B cell (primary cell): ENCODE data around the gene ING5. TPM values are rescaled to one million over a fixed set of nuclear protein-coding genes. Genes with fewer than 3 reads are reported as not detected.

Experiments
- ATAC-seq: fragments of 200-7000 bp; cut with Tn5 transposase; one replicate; pipeline ENCODE4 v1.10.0; 2021; ENCODE audit warnings: low read depth, mild to moderate bottlenecking, moderate number of reproducible peaks, moderate library complexity
- CTCF ChIA-PET: fragments of 350-600 bp; sonication (Branson Sonifier 250); formaldehyde crosslinking; loops from one replicate; lab custom pipeline; 2021; ENCODE audit warnings: antibody characterized with exemption, inconsistent platforms; lab: Charles Lee
- POLR2A ChIA-PET: fragments of 350-600 bp; sonication (Branson Sonifier 250); formaldehyde crosslinking; loops from one replicate; lab custom pipeline; 2021; ENCODE audit warnings: antibody characterized with exemption; lab: Charles Lee
- DNase-seq: peaks from one replicate; pipeline ENCODE4 v3.0.0; 2013
- H2AFZ ChIP-seq: 2 replicates; pipeline ENCODE4 v1.6.1; 2012; ENCODE audit warnings: mild to moderate bottlenecking, low read depth, low read length; ENCODE audit not compliant: insufficient read depth, poor library complexity, severe bottlenecking
- H3K27ac ChIP-seq, 2 donors: 1 replicate in 1 of 2; 2 replicates in 1 of 2; pipeline ENCODE4 v1.5.1; 2012 to 2013; ENCODE audit warnings: low read length in 2 of 2, mild to moderate bottlenecking in 2 of 2, moderate library complexity in 1 of 2
- H3K27me3 ChIP-seq, 4 experiments: fragments of 200-600 bp in 1 of 4; sonication (generic) in 1 of 4; replicated peaks in 1 of 4; 1 replicate in 2 of 4; 2 replicates in 2 of 4; pipeline versions ENCODE4 v1.6.1 to v1.7.0; 2013 to 2016; ENCODE audit warnings: low read length in 3 of 4, mild to moderate bottlenecking in 2 of 4, mixed read lengths in 1 of 4, moderate library complexity in 1 of 4; ENCODE audit not compliant: insufficient read depth in 4 of 4, control insufficient read depth in 3 of 4; ENCODE audit errors: control extremely low read depth in 1 of 4
- H3K36me3 ChIP-seq, 2 experiments: replicated peaks in 1 of 2; 1 replicate in 1 of 2; 2 replicates in 1 of 2; pipeline versions ENCODE4 v1.6.1 to v1.7.1; 2013; ENCODE audit warnings: low read length in 1 of 2; ENCODE audit not compliant: insufficient read depth in 2 of 2, control insufficient read depth in 1 of 2; ENCODE audit errors: control extremely low read depth in 1 of 2, extremely low read depth in 1 of 2
- H3K4me1 ChIP-seq, 2 donors: fragments of 200-600 bp in 1 of 2; sonication (generic) in 1 of 2; 1 replicate in 1 of 2; 2 replicates in 1 of 2; pipeline versions ENCODE4 v1.5.1 to v1.6.1; 2013 to 2017; ENCODE audit warnings: low read length in 2 of 2; ENCODE audit not compliant: control insufficient read depth in 2 of 2, insufficient read depth in 2 of 2
- H3K4me2 ChIP-seq: replicated peaks from 2 replicates; pipeline ENCODE3; 2012; ENCODE audit warnings: mild to moderate bottlenecking, low read depth, low read length; ENCODE audit not compliant: poor library complexity, severe bottlenecking
- H3K4me3 ChIP-seq, 5 experiments: fragments of 200-600 bp in 1 of 5; sonication (generic) in 1 of 5; 1 replicate in 3 of 5; 2 replicates in 2 of 5; pipeline versions ENCODE4 v1.5.1 to v1.7.0; 2011 to 2016; ENCODE audit warnings: low read length in 4 of 5, mild to moderate bottlenecking in 4 of 5, low read depth in 2 of 5, control low read depth in 1 of 5, moderate library complexity in 1 of 5; ENCODE audit not compliant: insufficient read depth in 1 of 5; ENCODE audit errors: control extremely low read depth in 1 of 5, extremely low read depth in 1 of 5
- H3K79me2 ChIP-seq: fragments of 200-600 bp; sonication (generic); one replicate; pipeline ENCODE4 v1.6.0; 2016; ENCODE audit warnings: low read length; ENCODE audit not compliant: control insufficient read depth, insufficient read depth
- H3K9ac ChIP-seq: fragments of 200-600 bp; sonication (generic); 2 replicates; pipeline ENCODE4 v1.6.1; 2017; ENCODE audit warnings: mild to moderate bottlenecking, low read length, moderate library complexity
- H3K9me3 ChIP-seq, 3 donors: one replicate each; pipeline versions ENCODE4 v1.6.1 to v1.7.1; 2013; ENCODE audit warnings: low read length in 2 of 3; ENCODE audit not compliant: control insufficient read depth in 2 of 3, insufficient read depth in 1 of 3; ENCODE audit errors: control extremely low read depth in 1 of 3
- H4K20me1 ChIP-seq: 2 replicates; pipeline ENCODE4 v1.6.0; 2012; ENCODE audit warnings: mild to moderate bottlenecking, low read length; ENCODE audit not compliant: insufficient read depth, control insufficient read depth, poor library complexity, severe bottlenecking
- H3K27ac Mint-ChIP-seq: one replicate; pipeline ENCODE4 v1.8.0; 2021; ENCODE audit warnings: mixed read lengths
- H3K27me3 Mint-ChIP-seq: one replicate; pipeline ENCODE4 v1.8.0; 2021; ENCODE audit warnings: mixed read lengths
- H3K4me1 Mint-ChIP-seq: one replicate; pipeline ENCODE4 v1.8.0; 2021; ENCODE audit warnings: mixed read lengths
- H3K4me3 Mint-ChIP-seq: one replicate; pipeline ENCODE4 v1.8.0; 2021; ENCODE audit warnings: mixed read lengths
- H3K9me3 Mint-ChIP-seq: one replicate; pipeline ENCODE4 v1.8.0; 2022; ENCODE audit warnings: mixed read lengths; ENCODE audit not compliant: insufficient read depth
- EZH2 ChIP-seq: IDR thresholded peaks from 2 replicates; pipeline ENCODE4 v1.6.1; 2012; ENCODE audit warnings: borderline replicate concordance, low read depth, mild to moderate bottlenecking, moderate library complexity, low read length; ENCODE audit not compliant: insufficient read depth, poor library complexity, severe bottlenecking
- WGBS: methylation state at CpG from one replicate; pipeline ENCODE4 v1.1.5; 2013; ENCODE audit warnings: missing lambda C conversion rate; ENCODE audit not compliant: insufficient coverage; 5-methylcytosine and 5-hydroxymethylcytosine counted together
- intact Hi-C: fragments of 100-400 bp; cut with micrococcal nuclease; formaldehyde crosslinking; loops from one replicate; pipeline ENCODE4 v1.10.0; 2022
- polyA plus RNA-seq: library from polyadenylated mRNA; depleted of rRNA; stranded (reverse); fragments of >200 nt; gene quantifications from 2 replicates; pipeline ENCODE4 v1.2.3, GENCODE V29; 2012
- total RNA-seq, 2 donors: library from RNA; stranded (reverse); fragments of 120-200 nt in 1 of 2; gene quantifications; 1 replicate in 1 of 2; 2 replicates in 1 of 2; pipeline versions ENCODE4 v1.2.3 to v1.2.4, GENCODE V29; 2013 to 2022
- TF ChIP-seq, protein P1 (sequence below): fragments of 200-600 bp; IDR thresholded peaks from one replicate; pipeline ENCODE4 v1.8.0; 2022; ENCODE audit warnings: antibody characterized with exemption, mild to moderate bottlenecking

Gene ING5
- total and polyA plus RNA-seq, 2 donors (not counting 1 experiment from before 2014, with no cell fraction given) = 70.7 to 82.9 TPM

DNA sequence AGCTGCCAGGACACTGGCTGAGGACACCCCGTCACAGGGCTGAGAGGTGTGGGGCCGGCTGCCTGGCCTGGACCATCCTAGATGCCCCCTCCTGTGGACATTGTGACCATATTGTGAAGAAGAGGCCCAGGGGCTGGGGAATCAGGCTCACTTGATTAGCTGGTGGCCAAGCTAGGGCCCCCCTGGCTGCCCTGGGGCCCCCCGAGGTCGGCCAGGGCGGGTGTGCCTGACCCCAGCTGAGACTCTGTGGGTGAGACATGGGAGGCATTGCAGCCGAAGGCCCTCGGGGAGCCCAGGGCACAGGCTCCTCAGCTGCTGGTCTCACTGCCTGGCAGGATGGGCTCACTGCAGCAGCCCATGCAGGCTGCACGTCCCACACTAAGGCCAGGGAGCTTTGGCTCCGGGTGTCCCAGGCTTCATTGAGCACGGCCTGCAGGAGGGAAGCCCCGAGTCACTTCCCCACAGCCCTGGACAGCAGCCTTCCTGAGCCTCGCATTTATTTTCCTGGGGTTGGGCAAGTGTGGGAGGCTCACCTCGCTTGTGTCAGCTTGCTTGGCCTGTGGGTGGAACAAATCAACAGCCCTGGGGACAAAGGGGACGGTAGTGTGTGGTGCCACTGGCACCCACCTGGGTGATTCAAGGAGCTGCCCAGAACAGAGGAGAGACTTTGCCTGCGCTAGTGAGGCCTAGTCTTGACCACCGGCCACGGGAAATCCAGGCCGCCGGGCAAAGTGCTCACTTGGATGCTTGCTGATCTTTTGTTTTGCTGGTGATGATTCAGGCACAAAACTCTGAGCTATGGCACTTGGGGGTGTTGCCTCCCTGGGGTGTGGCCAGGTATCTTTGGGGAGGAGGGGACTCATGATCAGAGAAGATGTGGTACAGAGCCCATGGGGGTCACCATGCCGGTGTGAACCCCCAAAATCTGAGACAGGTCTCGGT is 76.1 kb downstream of the ING5 start:
- H3K9me3 Mint-ChIP-seq = peaks cover 2% of the 10 kb centered on the region
- TF ChIP-seq, protein P1, sequence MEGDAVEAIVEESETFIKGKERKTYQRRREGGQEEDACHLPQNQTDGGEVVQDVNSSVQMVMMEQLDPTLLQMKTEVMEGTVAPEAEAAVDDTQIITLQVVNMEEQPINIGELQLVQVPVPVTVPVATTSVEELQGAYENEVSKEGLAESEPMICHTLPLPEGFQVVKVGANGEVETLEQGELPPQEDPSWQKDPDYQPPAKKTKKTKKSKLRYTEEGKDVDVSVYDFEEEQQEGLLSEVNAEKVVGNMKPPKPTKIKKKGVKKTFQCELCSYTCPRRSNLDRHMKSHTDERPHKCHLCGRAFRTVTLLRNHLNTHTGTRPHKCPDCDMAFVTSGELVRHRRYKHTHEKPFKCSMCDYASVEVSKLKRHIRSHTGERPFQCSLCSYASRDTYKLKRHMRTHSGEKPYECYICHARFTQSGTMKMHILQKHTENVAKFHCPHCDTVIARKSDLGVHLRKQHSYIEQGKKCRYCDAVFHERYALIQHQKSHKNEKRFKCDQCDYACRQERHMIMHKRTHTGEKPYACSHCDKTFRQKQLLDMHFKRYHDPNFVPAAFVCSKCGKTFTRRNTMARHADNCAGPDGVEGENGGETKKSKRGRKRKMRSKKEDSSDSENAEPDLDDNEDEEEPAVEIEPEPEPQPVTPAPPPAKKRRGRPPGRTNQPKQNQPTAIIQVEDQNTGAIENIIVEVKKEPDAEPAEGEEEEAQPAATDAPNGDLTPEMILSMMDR = no peak
- TF ChIP-seq EZH2 = no peak
- H3K27ac Mint-ChIP-seq = no peak overlapping the region
- Histone ChIP-seq H2AFZ (no peak overlapping the region), H3K4me2 (no peak overlapping the region), H3K27ac (no peak overlapping the region), H3K9me3 (peaks cover 1 to 4% (median 2%) of the 10 kb centered on the region in 3 donors), H4K20me1 (no peaks in the 10 kb centered on the region), H3K9ac (no peak overlapping the region), H3K4me1 (peaks cover 0 to 1% of the 10 kb centered on the region in 2 donors), H3K4me3 (no peak overlapping the region), H3K79me2 (no peaks in the 10 kb centered on the region), H3K27me3 (peaks cover 0 to 13% (median 0%) of the 10 kb centered on the region in 4 experiments), H3K36me3 (no peaks in the 10 kb centered on the region)
- 81% methylated on average over 19 of the region's 21 CpGs for WGBS
- intact Hi-C loops = no loop called here
- POLR2A ChIA-PET = no interaction called here
- no peak overlapping the region for H3K4me3 Mint-ChIP-seq
- ATAC-seq (no peak), DNase-seq (no peak)
- CTCF ChIA-PET = no interaction called here
- H3K27me3 Mint-ChIP-seq = peaks cover 4% of the 10 kb centered on the region
- H3K4me1 Mint-ChIP-seq = no peaks in the 10 kb centered on the region

Other genes with a start within 250 kb of the ING5 start
- gene STK25, start 193.5 kb upstream of the ING5 start, total RNA-seq = 183 TPM in 2 replicates
- 378 and 418 TPM in 2 replicates for gene STK25, start 193.5 kb upstream of the ING5 start, polyA plus RNA-seq
- gene BOK, start 143.3 kb upstream of the ING5 start, total RNA-seq = 0.10 TPM in 2 replicates
- gene BOK, start 143.3 kb upstream of the ING5 start, polyA plus RNA-seq = 0.12 and 0.22 TPM in 2 replicates
- gene THAP4, start 64.9 kb upstream of the ING5 start, total RNA-seq = 26.5 and 29.9 TPM in 2 replicates
- 26.8 and 41.0 TPM in 2 replicates for gene THAP4, start 64.9 kb upstream of the ING5 start, polyA plus RNA-seq
- gene ATG4B, start 64.3 kb upstream of the ING5 start, total RNA-seq = 130 and 145 TPM in 2 replicates
- 130 and 161 TPM in 2 replicates for gene ATG4B, start 64.3 kb upstream of the ING5 start, polyA plus RNA-seq
- gene DTYMK, start 15.2 kb upstream of the ING5 start, total RNA-seq = 20.7 and 26.3 TPM in 2 replicates
- gene DTYMK, start 15.2 kb upstream of the ING5 start, polyA plus RNA-seq = 16.3 and 19.5 TPM in 2 replicates
- 57.1 and 67.7 TPM in 2 replicates for gene D2HGDH, start 32.6 kb downstream of the ING5 start, total RNA-seq
- 44.0 and 64.5 TPM in 2 replicates for gene D2HGDH, start 32.6 kb downstream of the ING5 start, polyA plus RNA-seq
- 0.51 TPM in 1 of 2 replicates, not detected in the other for gene GAL3ST2, start 74.8 kb downstream of the ING5 start, total RNA-seq
- gene GAL3ST2, start 74.8 kb downstream of the ING5 start, polyA plus RNA-seq = 0.10 and 0.30 TPM in 2 replicates
- 0.29 TPM in 1 of 2 replicates, not detected in the other for gene NEU4, start 107.2 kb downstream of the ING5 start, total RNA-seq
- 0.19 and 1.6 TPM in 2 replicates for gene NEU4, start 107.2 kb downstream of the ING5 start, polyA plus RNA-seq
- 0.87 and 1.3 TPM in 2 replicates for gene PDCD1, start 156.9 kb downstream of the ING5 start, total RNA-seq
- 0.28 and 0.29 TPM in 2 replicates for gene PDCD1, start 156.9 kb downstream of the ING5 start, polyA plus RNA-seq
- not detected in 2 replicates for gene RTP5, start 167.7 kb downstream of the ING5 start, total RNA-seq
- 0.30 TPM in 1 of 2 replicates, not detected in the other for gene RTP5, start 167.7 kb downstream of the ING5 start, polyA plus RNA-seq